NCI-H1417 treated with DMSO at 0.1 percent for 48 hours (cell line): Measurements from ENCODE around the gene PLEK2.
"Not testable (repeated sequence)": the region's sequence is repeated elsewhere in the genome, so short reads cannot be mapped to it uniquely, and the experiment has no call there.

ENCODE experiments used
- DNase-seq: peaks from one replicate; lab custom pipeline; 2025; lab: John Stamatoyannopoulos, UW

Gene PLEK2

GRCh38 chr14:67358924-67359774 is 52.8 kb downstream of the PLEK2 start:
- no peak for DNase-seq

- no peak for DNase-seq
Observed at GRCh38 chr14:67357969-67358354, 54.0 kb downstream of the PLEK2 start.

GRCh38 chr14:67357186-67357968 is 54.6 kb downstream of the PLEK2 start:
- no peak for DNase-seq

GRCh38 chr14:67352055-67352454 is 59.9 kb downstream of the PLEK2 start:
- DNase-seq, result no peak

GRCh38 chr14:67345583-67345982 is 66.4 kb downstream of the PLEK2 start:
- DNase-seq, result no peak

- no peak for DNase-seq
Observed at GRCh38 chr14:67343601-67344230, 68.2 kb downstream of the PLEK2 start.

GRCh38 chr14:67341231-67341630 is 70.7 kb downstream of the PLEK2 start:
- not testable (repeated sequence) for DNase-seq
